IMR-90 (cell line): Measurements from ENCODE around the gene ZNF112.

Experiments used
- BHLHE40 ChIP-seq: fragments of 150-350 bp; IDR thresholded peaks from 2 replicates; pipeline ENCODE4 v1.6.1; 2016; ENCODE audit warnings: mild to moderate bottlenecking, low read depth, low read length
- CEBPB ChIP-seq: IDR thresholded peaks from 2 replicates; pipeline ENCODE4 v1.6.1; 2012; ENCODE audit warnings: low read depth, low read length, improper control_type of control experiment
- MAFK ChIP-seq: IDR thresholded peaks from 2 replicates; pipeline ENCODE4 v1.6.1; 2012; ENCODE audit warnings: low read depth, low read length, improper control_type of control experiment
- MXI1 ChIP-seq: IDR thresholded peaks from 2 replicates; pipeline ENCODE4 v1.6.1; 2012; ENCODE audit warnings: low read depth, mild to moderate bottlenecking, low read length, moderate library complexity, borderline replicate concordance
- NFE2L2 ChIP-seq: fragments of 150-350 bp; IDR thresholded peaks from 2 replicates; pipeline ENCODE4 v1.6.1; 2016; ENCODE audit warnings: low read depth, mild to moderate bottlenecking, low read length
- POLR2A ChIP-seq: IDR thresholded peaks from 2 replicates; pipeline ENCODE4 v1.6.1; 2012; ENCODE audit warnings: mild to moderate bottlenecking, low read depth, low read length
- RAD21 ChIP-seq: IDR thresholded peaks from 2 replicates; pipeline ENCODE4 v1.6.1; 2012; ENCODE audit warnings: low read length, improper control_type of control experiment
- RCOR1 ChIP-seq: IDR thresholded peaks from 2 replicates; pipeline ENCODE4 v1.6.1; 2012; ENCODE audit warnings: mild to moderate bottlenecking, low read length, improper control_type of control experiment; ENCODE audit not compliant: insufficient replicate concordance
- RFX5 ChIP-seq: IDR thresholded peaks from 2 replicates; pipeline ENCODE4 v1.8.0; 2012; ENCODE audit warnings: low read depth, mild to moderate bottlenecking, low read length, moderate library complexity
- TF ChIP-seq, protein P1 (sequence below): conservative IDR thresholded peaks from 2 replicates; pipeline ENCODE4 v1.5.1; 2012; ENCODE audit warnings: mild to moderate bottlenecking, low read depth, low read length, improper control_type of control experiment
- TF ChIP-seq, protein P2 (sequence below): fragments of 150-350 bp; IDR thresholded peaks from 2 replicates; pipeline ENCODE4 v1.6.1; 2017; ENCODE audit warnings: mild to moderate bottlenecking, antibody characterized with exemption, low read length, low read depth

- no peak for TF ChIP-seq POLR2A
- TF ChIP-seq, protein P1, sequence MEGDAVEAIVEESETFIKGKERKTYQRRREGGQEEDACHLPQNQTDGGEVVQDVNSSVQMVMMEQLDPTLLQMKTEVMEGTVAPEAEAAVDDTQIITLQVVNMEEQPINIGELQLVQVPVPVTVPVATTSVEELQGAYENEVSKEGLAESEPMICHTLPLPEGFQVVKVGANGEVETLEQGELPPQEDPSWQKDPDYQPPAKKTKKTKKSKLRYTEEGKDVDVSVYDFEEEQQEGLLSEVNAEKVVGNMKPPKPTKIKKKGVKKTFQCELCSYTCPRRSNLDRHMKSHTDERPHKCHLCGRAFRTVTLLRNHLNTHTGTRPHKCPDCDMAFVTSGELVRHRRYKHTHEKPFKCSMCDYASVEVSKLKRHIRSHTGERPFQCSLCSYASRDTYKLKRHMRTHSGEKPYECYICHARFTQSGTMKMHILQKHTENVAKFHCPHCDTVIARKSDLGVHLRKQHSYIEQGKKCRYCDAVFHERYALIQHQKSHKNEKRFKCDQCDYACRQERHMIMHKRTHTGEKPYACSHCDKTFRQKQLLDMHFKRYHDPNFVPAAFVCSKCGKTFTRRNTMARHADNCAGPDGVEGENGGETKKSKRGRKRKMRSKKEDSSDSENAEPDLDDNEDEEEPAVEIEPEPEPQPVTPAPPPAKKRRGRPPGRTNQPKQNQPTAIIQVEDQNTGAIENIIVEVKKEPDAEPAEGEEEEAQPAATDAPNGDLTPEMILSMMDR: no peak
- TF ChIP-seq RAD21: no peak
- no peak for TF ChIP-seq MAFK
- no peak for TF ChIP-seq BHLHE40
- no peak for TF ChIP-seq RCOR1
- no peak for TF ChIP-seq NFE2L2
- TF ChIP-seq, protein P2, sequence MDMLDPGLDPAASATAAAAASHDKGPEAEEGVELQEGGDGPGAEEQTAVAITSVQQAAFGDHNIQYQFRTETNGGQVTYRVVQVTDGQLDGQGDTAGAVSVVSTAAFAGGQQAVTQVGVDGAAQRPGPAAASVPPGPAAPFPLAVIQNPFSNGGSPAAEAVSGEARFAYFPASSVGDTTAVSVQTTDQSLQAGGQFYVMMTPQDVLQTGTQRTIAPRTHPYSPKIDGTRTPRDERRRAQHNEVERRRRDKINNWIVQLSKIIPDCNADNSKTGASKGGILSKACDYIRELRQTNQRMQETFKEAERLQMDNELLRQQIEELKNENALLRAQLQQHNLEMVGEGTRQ: no peak
- TF ChIP-seq MXI1: no peak
- no peak for TF ChIP-seq RFX5
- no peak for TF ChIP-seq CEBPB
Observed at GRCh38 chr19:44313231-44313630, 43.2 kb downstream of the ZNF112 start.
